ENCODE measurements around the gene NFS1. TPM values are rescaled to one million over a fixed set of nuclear protein-coding genes. Genes with fewer than 3 reads are reported as not detected.

Gene NFS1
- polyA plus RNA-seq, 1 of the 3 experiments (the other 2 are of a cell fraction), result 75.6 TPM

DNA sequence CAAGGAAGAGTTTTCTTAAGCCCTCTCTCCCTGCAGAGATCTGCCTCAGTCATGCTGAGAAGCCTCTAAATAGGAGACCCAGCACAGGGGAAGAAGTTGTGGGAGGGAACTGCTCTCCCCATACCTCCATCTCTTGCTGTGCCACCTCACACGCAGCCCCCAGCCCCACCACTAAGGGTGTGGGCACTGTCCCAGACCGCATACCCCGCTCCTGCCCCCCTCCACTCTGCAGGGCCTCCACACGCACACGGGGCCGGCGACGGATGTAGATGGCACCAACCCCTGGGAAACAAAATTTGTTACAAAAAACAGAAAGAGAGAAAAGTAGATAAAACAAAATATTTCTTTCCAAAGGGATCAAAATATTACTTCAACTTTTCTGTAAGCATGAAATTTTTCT, 24.2 kb downstream of the NFS1 start:
- Histone ChIP-seq H2AFZ (ENCODE audit: low read depth) (no peak overlapping the region), H3K9me3 (no peaks in the 10 kb centered on the region), H3K36me3 (replicated peaks in 1 of 2; ENCODE audit: control insufficient read depth in 1 of 2, insufficient read depth in 2 of 2, low read length in 1 of 2) (peaks cover 29 to 36% of the 10 kb centered on the region in 2 experiments), H3K79me2 (ENCODE audit: insufficient read depth) (no peaks in the 10 kb centered on the region), H3F3A (replicated peaks; ENCODE audit: insufficient read depth) (no peaks in the 10 kb centered on the region), H3K27me3 (ENCODE audit: insufficient read depth) (no peaks in the 10 kb centered on the region), H3K27ac (ENCODE audit: low read depth in 2 of 2, low read length in 1 of 2) (no peak overlapping the region), H3K4me2 (no peak overlapping the region), H4K20me1 (ENCODE audit: insufficient read depth) (no peaks in the 10 kb centered on the region), H3K4me3 (ENCODE audit: low read depth in 2 of 2, low read length in 1 of 2) (no peak overlapping the region), H3K9ac (no peak overlapping the region), H3K9me2 (no peaks in the 10 kb centered on the region), H3K4me1 (ENCODE audit: control insufficient read depth in 1 of 2, insufficient read depth in 2 of 2, low read depth in 1 of 2, low read length in 1 of 2) (no peaks in the 10 kb centered on the region)
- TF ChIP-seq FOSL2 (IDR thresholded peaks at IDR 0.05; ENCODE audit: borderline replicate concordance, low read depth) (no peak), RXRA (IDR thresholded peaks at IDR 0.05; ENCODE audit: borderline replicate concordance, low read depth) (no peak), TEAD4 (IDR thresholded peaks at IDR 0.05; ENCODE audit: borderline replicate concordance, insufficient read depth) (no peak), YY1 (IDR thresholded peaks at IDR 0.05; ENCODE audit: low read depth) (no peak), NRF1 (IDR thresholded peaks at IDR 0.05; ENCODE audit: low read depth, low read length) (no peak), RCOR1 (IDR thresholded peaks at IDR 0.05; ENCODE audit: low read length) (no peak), RAD21 (IDR thresholded peaks at IDR 0.05; ENCODE audit: low read length) (no peak), CHD2 (IDR thresholded peaks at IDR 0.05; ENCODE audit: low read length, partially characterized antibody) (no peak), GATA2 (CRISPR knock-in tag; IDR thresholded peaks at IDR 0.05) (no peak), IRF3 (IDR thresholded peaks at IDR 0.05; ENCODE audit: low read depth, low read length) (no peak), JUND (IDR thresholded peaks at IDR 0.05) (no peak), ELF1 (IDR thresholded peaks at IDR 0.05) (no peak), ZBTB33 (IDR thresholded peaks at IDR 0.05; ENCODE audit: borderline replicate concordance, low read depth) (no peak), TAF1 (IDR thresholded peaks at IDR 0.05; ENCODE audit: borderline replicate concordance, low read depth, low read length) (no peak), EP300 (IDR thresholded peaks at IDR 0.05; ENCODE audit: borderline replicate concordance in 1 of 2, low read depth in 1 of 2, low read length in 1 of 2) (no peak), GABPA (IDR thresholded peaks at IDR 0.05; ENCODE audit: low read depth) (no peak)
- TF ChIP-seq, protein P1, sequence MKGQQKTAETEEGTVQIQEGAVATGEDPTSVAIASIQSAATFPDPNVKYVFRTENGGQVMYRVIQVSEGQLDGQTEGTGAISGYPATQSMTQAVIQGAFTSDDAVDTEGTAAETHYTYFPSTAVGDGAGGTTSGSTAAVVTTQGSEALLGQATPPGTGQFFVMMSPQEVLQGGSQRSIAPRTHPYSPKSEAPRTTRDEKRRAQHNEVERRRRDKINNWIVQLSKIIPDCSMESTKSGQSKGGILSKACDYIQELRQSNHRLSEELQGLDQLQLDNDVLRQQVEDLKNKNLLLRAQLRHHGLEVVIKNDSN (IDR thresholded peaks at IDR 0.05; ENCODE audit: borderline replicate concordance, low read depth), result no peak
- TF ChIP-seq, protein P2, sequence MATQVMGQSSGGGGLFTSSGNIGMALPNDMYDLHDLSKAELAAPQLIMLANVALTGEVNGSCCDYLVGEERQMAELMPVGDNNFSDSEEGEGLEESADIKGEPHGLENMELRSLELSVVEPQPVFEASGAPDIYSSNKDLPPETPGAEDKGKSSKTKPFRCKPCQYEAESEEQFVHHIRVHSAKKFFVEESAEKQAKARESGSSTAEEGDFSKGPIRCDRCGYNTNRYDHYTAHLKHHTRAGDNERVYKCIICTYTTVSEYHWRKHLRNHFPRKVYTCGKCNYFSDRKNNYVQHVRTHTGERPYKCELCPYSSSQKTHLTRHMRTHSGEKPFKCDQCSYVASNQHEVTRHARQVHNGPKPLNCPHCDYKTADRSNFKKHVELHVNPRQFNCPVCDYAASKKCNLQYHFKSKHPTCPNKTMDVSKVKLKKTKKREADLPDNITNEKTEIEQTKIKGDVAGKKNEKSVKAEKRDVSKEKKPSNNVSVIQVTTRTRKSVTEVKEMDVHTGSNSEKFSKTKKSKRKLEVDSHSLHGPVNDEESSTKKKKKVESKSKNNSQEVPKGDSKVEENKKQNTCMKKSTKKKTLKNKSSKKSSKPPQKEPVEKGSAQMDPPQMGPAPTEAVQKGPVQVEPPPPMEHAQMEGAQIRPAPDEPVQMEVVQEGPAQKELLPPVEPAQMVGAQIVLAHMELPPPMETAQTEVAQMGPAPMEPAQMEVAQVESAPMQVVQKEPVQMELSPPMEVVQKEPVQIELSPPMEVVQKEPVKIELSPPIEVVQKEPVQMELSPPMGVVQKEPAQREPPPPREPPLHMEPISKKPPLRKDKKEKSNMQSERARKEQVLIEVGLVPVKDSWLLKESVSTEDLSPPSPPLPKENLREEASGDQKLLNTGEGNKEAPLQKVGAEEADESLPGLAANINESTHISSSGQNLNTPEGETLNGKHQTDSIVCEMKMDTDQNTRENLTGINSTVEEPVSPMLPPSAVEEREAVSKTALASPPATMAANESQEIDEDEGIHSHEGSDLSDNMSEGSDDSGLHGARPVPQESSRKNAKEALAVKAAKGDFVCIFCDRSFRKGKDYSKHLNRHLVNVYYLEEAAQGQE (IDR thresholded peaks at IDR 0.05; ENCODE audit: low read depth, low read length), result no peak
- TF ChIP-seq, protein P3, sequence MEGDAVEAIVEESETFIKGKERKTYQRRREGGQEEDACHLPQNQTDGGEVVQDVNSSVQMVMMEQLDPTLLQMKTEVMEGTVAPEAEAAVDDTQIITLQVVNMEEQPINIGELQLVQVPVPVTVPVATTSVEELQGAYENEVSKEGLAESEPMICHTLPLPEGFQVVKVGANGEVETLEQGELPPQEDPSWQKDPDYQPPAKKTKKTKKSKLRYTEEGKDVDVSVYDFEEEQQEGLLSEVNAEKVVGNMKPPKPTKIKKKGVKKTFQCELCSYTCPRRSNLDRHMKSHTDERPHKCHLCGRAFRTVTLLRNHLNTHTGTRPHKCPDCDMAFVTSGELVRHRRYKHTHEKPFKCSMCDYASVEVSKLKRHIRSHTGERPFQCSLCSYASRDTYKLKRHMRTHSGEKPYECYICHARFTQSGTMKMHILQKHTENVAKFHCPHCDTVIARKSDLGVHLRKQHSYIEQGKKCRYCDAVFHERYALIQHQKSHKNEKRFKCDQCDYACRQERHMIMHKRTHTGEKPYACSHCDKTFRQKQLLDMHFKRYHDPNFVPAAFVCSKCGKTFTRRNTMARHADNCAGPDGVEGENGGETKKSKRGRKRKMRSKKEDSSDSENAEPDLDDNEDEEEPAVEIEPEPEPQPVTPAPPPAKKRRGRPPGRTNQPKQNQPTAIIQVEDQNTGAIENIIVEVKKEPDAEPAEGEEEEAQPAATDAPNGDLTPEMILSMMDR (IDR thresholded peaks at IDR 0.05), result no peak
- 93% methylated on average over 8 of the region's 8 CpGs for WGBS (ENCODE audit: low lambda C conversion rate)
- ChIA-PET POLR2A (interaction anchor here (0.6 kb wide), 1 partner anchor 1110 kb away, joined by 3 read pairs; no protein-coding TSS in a partner anchor), CTCF (no interaction called here)
- DNase-seq, result no peak
